ENCODE data around the gene RSRC1.

- TF ChIP-seq POLR2AphosphoS5 (IDR thresholded peaks at IDR 0.05; ENCODE audit: low read depth, low read length) = no peak
- TF ChIP-seq TAF1 (IDR thresholded peaks at IDR 0.05; ENCODE audit: low read depth, low read length) = no peak
- TF ChIP-seq POLR2A (IDR thresholded peaks at IDR 0.05; ENCODE audit: low read depth, low read length) = no peak
- no peak for TF ChIP-seq POU2F2 (IDR thresholded peaks at IDR 0.05; ENCODE audit: low read depth, low read length)
These were observed 320.6 kb downstream of the RSRC1 start for GRCh38 chr3:158430448-158430847.
